Muscle layer of duodenum (tissue), 2 donors: ENCODE data around the gene OSTC.
A peak's percentile ranks its signal among the peaks of the same experiment; 100 is the strongest.

ENCODE experiments used
- H3K27ac ChIP-seq: one replicate; pipeline ENCODE4 v1.7.0; 2013; ENCODE audit warnings: mild to moderate bottlenecking, low read length
- H3K27me3 ChIP-seq: one replicate; pipeline ENCODE4 v1.7.0; 2013; ENCODE audit warnings: low read depth, mild to moderate bottlenecking, control low read depth, low read length
- H3K36me3 ChIP-seq, 2 donors: one replicate each; pipeline ENCODE4 v1.7.0; 2013; ENCODE audit warnings: low read length in 2 of 2, control low read depth in 1 of 2, mild to moderate bottlenecking in 1 of 2; ENCODE audit not compliant: insufficient read depth in 2 of 2, control insufficient read depth in 1 of 2
- H3K4me1 ChIP-seq, 2 donors: one replicate each; pipeline ENCODE4 v1.7.0; 2013; ENCODE audit warnings: low read length in 2 of 2, mild to moderate bottlenecking in 2 of 2, control low read depth in 1 of 2, moderate library complexity in 1 of 2; ENCODE audit not compliant: insufficient read depth in 2 of 2, control insufficient read depth in 1 of 2
- H3K4me3 ChIP-seq, 2 donors: one replicate each; pipeline ENCODE4 v1.7.0; 2013; ENCODE audit warnings: low read length in 2 of 2, low read depth in 1 of 2, mild to moderate bottlenecking in 1 of 2
- H3K9me3 ChIP-seq, 2 donors: one replicate each; pipeline ENCODE4 v1.7.0; 2013; ENCODE audit warnings: low read length in 2 of 2, control low read depth in 1 of 2, mild to moderate bottlenecking in 1 of 2; ENCODE audit not compliant: control insufficient read depth in 1 of 2
- donor health status: healthy.

Gene OSTC

GRCh38 chr4:108649863-108650211, 562 bp upstream of the OSTC start:
- Histone ChIP-seq H3K4me3 (peak overlapping the region; percentile 43 to 53), H3K27ac (peak overlapping the region; percentile 78)

GRCh38 chr4:108651014-108651791, 804 bp downstream of the OSTC start:
- no peaks in the 10 kb centered on the region for H3K27me3 ChIP-seq
- H3K27ac ChIP-seq, result peak overlapping the region; percentile 78
- H3K9me3 ChIP-seq, result no peaks in the 10 kb centered on the region
- peaks cover 5 to 8% of the 10 kb centered on the region in 2 donors for H3K36me3 ChIP-seq
- peaks cover 0 to 14% of the 10 kb centered on the region in 2 donors for H3K4me1 ChIP-seq
- peak overlapping the region; percentile 95 to 98 for H3K4me3 ChIP-seq

More at GRCh38 chr4:108649863-108650211, 562 bp upstream of the OSTC start:
- peaks cover 0 to 14% of the 10 kb centered on the region in 2 donors for H3K4me1 ChIP-seq
- H3K27me3 ChIP-seq, result no peaks in the 10 kb centered on the region
- no peaks in the 10 kb centered on the region for H3K9me3 ChIP-seq
- peaks cover 0 to 8% of the 10 kb centered on the region in 2 donors for H3K36me3 ChIP-seq

- no peaks in the 10 kb centered on the region for H3K27me3 ChIP-seq
- no peak overlapping the region for H3K4me3 ChIP-seq
- no peak overlapping the region for H3K27ac ChIP-seq
- peaks cover 23 to 35% of the 10 kb centered on the region in 2 donors for H3K36me3 ChIP-seq
- H3K9me3 ChIP-seq, result no peaks in the 10 kb centered on the region
- no peaks in the 10 kb centered on the region for H3K4me1 ChIP-seq
These were observed 12.2 kb downstream of the OSTC start for GRCh38 chr4:108662629-108663028.

- Histone ChIP-seq H3K27ac (no peak overlapping the region), H3K9me3 (no peaks in the 10 kb centered on the region), H3K4me3 (no peak overlapping the region), H3K27me3 (no peaks in the 10 kb centered on the region), H3K36me3 (peaks cover 0 to 4% of the 10 kb centered on the region in 2 donors), H3K4me1 (no peaks in the 10 kb centered on the region)
These were observed 24.1 kb downstream of the OSTC start for GRCh38 chr4:108674356-108674977.

- Histone ChIP-seq H3K4me1 (no peaks in the 10 kb centered on the region), H3K27me3 (no peaks in the 10 kb centered on the region), H3K36me3 (no peaks in the 10 kb centered on the region), H3K4me3 (no peak overlapping the region), H3K9me3 (no peaks in the 10 kb centered on the region), H3K27ac (no peak overlapping the region)
These were observed 31.0 kb downstream of the OSTC start for GRCh38 chr4:108681321-108681809.

GRCh38 chr4:108683479-108683878, 33.1 kb downstream of the OSTC start:
- Histone ChIP-seq H3K4me1 (no peaks in the 10 kb centered on the region), H3K36me3 (no peaks in the 10 kb centered on the region), H3K27ac (no peak overlapping the region), H3K9me3 (no peaks in the 10 kb centered on the region), H3K4me3 (no peak overlapping the region), H3K27me3 (no peaks in the 10 kb centered on the region)

GRCh38 chr4:108685036-108685686, 34.8 kb downstream of the OSTC start:
- Histone ChIP-seq H3K36me3 (no peaks in the 10 kb centered on the region), H3K4me1 (no peaks in the 10 kb centered on the region), H3K27ac (no peak overlapping the region), H3K9me3 (peaks cover 0 to 2% of the 10 kb centered on the region in 2 donors), H3K4me3 (no peak overlapping the region), H3K27me3 (no peaks in the 10 kb centered on the region)

- no peak overlapping the region for H3K4me3 ChIP-seq
- no peaks in the 10 kb centered on the region for H3K36me3 ChIP-seq
- H3K4me1 ChIP-seq, result no peaks in the 10 kb centered on the region
- H3K9me3 ChIP-seq, result peaks cover 0 to 2% of the 10 kb centered on the region in 2 donors
- no peak overlapping the region for H3K27ac ChIP-seq
- H3K27me3 ChIP-seq, result no peaks in the 10 kb centered on the region
These were observed 40.3 kb downstream of the OSTC start for GRCh38 chr4:108690738-108691137.

- Histone ChIP-seq H3K4me1 (no peaks in the 10 kb centered on the region), H3K9me3 (peaks cover 0 to 2% of the 10 kb centered on the region in 2 donors), H3K36me3 (no peaks in the 10 kb centered on the region), H3K4me3 (no peak overlapping the region), H3K27ac (no peak overlapping the region), H3K27me3 (no peaks in the 10 kb centered on the region)
These were observed 42.8 kb downstream of the OSTC start for GRCh38 chr4:108693211-108693610.

GRCh38 chr4:108693819-108694218, 43.4 kb downstream of the OSTC start:
- Histone ChIP-seq H3K9me3 (peaks cover 0 to 2% of the 10 kb centered on the region in 2 donors), H3K27ac (no peak overlapping the region), H3K27me3 (no peaks in the 10 kb centered on the region), H3K4me3 (no peak overlapping the region), H3K4me1 (no peaks in the 10 kb centered on the region), H3K36me3 (no peaks in the 10 kb centered on the region)

GRCh38 chr4:108694423-108694822, 44.0 kb downstream of the OSTC start:
- H3K4me1 ChIP-seq, result no peaks in the 10 kb centered on the region
- H3K27ac ChIP-seq, result no peak overlapping the region

More at GRCh38 chr4:108694423-108694822, 44.0 kb downstream of the OSTC start:
- no peak overlapping the region for H3K4me3 ChIP-seq
- H3K27me3 ChIP-seq, result no peaks in the 10 kb centered on the region
- H3K36me3 ChIP-seq, result no peaks in the 10 kb centered on the region
- no peaks in the 10 kb centered on the region for H3K9me3 ChIP-seq
